GM10266 (cell line): ENCODE data around the gene ELK4.

Experiments
- DNase-seq: peaks from one replicate; pipeline ENCODE4 v3.0.0; 2012; ENCODE audit errors: extremely low spot score
- TF ChIP-seq, protein P1 (sequence below): IDR thresholded peaks from 2 replicates; pipeline ENCODE4 v1.5.1; 2012; ENCODE audit warnings: mild to moderate bottlenecking, low read depth; ENCODE audit not compliant: control insufficient read depth, insufficient read depth; ENCODE audit errors: missing control alignments

The ELK4 gene

DNA sequence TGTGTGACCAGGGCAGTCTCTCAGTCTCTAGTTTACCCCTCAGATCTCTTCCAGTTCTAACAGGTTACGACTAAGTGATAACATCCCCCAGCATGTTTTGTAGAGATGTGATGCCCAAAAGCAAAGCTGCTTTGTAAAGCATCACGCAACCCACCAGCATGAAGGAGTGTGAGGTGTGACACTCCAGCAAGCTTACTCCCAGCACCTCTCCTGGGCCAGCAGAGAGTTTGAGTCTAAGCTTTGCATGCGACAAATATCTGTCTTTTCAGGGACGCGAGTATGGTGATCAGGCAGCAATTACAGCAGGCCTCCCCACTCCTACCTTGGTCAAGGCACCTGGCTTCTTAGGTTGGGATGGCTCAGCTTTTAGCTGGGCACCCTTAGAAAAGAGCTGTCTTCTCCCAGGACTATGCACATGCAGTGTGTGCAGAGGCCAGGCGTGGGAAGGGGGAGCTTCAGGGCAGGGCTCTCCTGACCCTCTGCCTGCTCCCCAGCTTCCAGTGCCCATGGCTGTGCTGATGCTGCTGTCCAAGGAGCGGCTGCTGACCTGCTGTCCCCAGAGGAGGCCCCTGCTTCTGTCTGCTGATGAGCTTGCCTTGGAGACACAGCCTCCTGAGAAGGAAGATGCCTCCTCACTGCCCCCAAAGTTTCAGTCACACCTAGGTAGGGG is 48.2 kb downstream of the ELK4 start:
- DNase-seq = no peak
- TF ChIP-seq, protein P1, sequence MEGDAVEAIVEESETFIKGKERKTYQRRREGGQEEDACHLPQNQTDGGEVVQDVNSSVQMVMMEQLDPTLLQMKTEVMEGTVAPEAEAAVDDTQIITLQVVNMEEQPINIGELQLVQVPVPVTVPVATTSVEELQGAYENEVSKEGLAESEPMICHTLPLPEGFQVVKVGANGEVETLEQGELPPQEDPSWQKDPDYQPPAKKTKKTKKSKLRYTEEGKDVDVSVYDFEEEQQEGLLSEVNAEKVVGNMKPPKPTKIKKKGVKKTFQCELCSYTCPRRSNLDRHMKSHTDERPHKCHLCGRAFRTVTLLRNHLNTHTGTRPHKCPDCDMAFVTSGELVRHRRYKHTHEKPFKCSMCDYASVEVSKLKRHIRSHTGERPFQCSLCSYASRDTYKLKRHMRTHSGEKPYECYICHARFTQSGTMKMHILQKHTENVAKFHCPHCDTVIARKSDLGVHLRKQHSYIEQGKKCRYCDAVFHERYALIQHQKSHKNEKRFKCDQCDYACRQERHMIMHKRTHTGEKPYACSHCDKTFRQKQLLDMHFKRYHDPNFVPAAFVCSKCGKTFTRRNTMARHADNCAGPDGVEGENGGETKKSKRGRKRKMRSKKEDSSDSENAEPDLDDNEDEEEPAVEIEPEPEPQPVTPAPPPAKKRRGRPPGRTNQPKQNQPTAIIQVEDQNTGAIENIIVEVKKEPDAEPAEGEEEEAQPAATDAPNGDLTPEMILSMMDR = no peak

DNA sequence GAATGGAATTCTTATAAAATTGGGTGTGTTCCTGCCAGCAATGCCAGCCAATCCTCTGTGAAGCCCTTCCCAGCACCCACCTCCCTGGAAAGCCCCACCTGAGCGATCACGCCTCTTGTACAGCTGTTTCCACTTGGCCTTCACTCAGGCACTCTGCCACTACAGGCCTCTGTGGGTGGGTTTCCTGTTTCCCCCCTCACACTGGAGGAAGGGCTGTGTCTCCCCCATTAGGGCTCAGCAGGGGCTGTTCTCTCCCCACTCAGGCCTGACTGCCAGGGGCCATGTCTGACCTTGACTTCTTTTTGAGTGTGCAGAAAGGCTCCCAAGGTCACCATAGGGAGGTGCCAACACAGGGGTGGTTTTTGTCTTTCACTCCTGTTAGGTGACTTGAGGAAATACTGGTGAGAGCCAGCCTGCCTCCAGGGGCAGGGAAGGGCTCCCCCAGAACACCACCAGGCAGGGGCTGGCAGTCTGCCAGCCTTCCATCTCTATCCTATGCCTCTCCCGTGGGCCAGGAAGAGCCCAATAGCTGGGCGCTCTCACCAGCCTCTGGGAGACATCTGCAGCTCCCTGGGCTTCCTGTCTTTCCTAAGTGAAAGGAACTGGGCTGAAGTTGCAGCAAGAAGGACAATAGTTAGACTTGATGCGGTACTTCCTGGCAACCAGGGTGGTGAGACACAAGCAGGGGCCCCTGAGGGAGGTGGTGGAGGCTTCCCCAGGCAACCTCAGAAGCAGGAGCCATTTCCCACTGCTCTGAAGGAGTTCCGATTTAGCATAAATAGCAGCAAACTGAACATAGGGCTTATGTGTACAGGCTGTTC is 49.1 kb downstream of the ELK4 start:
- no peak for DNase-seq
- TF ChIP-seq, protein P1 = no peak

DNA sequence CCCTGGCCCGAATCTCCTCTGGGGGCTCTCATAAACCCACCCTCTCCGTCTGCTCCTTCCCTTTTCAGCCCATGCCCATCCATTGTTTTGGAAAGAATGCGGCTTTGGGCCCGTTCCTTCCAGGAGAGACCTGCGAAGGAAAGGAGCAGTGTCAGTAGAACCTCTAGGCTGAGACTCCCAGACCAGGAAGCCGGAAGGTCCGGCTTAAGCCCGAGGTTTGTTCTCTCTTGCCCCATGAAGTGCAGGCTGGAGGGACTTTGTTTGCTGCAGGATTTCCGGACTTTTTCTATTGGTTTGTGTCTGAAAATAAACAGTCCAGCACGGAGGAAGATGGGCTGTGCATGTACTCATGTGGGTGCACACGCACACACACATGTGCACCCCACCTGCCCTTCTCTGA is 49.8 kb downstream of the ELK4 start:
- DNase-seq = no peak
- TF ChIP-seq, protein P1 = no peak

DNA sequence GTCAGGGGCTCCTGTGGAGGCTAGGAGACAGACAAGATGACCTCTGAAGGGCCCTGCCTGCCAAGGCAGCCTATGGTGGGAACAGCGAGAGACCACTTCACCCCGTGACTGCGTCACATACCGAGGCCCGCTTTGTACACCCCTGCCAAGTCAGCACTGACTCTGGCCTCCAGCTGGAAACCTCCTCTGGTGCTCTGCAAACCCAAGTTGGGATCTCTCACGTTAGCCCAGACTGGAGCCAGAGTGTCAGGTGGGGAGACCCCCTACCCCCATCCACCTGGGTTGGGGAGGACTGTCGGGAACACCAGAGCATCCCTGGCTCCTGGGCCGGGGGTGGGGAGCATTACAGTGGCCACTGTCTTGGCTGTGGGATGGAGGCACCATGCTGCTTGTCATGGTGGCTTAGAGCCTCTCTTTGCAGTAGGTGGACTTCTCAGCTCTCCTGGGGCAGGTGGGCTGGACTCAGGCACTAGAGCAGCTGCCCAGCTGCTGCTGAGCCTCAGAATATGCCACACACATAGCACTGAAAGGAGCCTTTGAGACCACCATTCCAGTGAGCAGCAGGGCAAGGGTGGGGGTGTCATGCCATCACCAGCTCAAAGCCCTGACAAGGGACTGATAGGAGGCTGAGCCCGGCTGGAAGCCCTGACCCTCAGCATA is 50.4 kb downstream of the ELK4 start:
- no peak for DNase-seq
- TF ChIP-seq, protein P1 = no peak

DNA sequence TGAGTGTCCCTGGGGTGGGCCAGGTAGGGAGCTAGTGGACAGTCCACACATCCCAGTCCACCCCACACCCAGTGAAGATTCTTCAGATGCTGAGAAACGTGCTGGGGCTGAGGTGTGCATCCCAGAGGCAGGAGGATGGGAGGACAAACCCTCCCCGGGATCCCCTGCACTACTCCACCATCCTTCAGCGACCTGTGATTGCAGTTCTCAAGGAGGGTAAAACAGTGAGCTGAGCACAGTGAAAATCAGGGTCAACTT is 51.0 kb downstream of the ELK4 start:
- TF ChIP-seq, protein P1 = no peak
- DNase-seq = no peak

DNA sequence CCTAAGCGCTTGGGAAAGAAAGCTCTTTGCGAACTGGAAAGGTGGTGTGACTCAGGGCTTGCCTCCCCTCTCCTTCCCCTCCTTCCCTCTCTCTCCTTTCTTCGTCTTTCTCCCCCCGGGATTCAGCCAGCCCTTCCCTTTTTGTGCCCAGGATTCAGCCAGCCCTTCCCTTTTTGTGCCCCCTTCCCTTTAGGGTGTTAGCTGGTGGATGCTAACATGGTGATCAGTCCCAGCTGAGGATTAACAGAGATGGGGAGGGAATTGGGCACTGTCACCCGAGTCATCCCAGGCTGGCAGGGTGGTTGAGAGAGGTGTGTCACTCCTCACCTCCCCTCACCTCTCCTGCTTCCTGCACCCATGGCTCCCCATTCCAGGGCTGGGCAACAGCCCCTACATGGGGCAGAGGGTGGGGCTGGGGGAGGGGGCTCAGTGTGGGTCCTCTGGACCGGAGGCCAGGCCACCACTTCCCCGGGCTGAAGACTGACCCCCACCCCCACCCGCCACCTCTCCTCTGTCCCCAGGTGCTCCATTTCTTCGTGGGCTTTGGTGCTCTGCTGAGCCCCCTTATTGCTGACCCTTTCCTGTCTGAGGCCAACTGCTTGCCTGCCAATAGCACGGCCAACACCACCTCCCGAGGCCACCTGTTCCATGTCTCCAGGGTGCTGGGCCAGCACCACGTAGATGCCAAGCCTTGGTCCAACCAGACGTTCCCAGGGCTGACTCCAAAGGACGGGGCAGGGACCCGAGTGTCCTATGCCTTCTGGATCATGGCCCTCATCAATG is 51.5 kb downstream of the ELK4 start:
- TF ChIP-seq, protein P1 = no peak
- DNase-seq = no peak

DNA sequence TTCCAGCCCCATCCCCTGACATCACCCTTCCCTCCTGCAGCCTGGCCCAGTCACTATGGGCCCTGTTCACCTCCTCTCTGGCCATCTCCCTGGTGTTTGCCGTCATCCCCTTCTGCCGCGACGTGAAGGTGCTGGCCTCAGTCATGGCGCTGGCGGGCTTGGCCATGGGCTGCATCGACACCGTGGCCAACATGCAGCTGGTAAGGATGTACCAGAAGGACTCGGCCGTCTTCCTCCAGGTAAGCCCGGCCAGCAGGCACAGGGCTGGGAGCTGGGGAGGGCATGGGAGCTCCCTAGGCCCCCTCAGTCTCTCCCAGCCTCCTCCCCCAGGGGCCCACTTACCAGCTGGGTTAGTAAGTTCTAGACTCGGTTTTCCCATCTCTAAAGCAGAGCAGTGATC is 52.1 kb downstream of the ELK4 start:
- TF ChIP-seq, protein P1 = no peak
- DNase-seq = no peak
